DMS114 treated with DMSO at 0.1 percent for 48 hours (cell line): ENCODE data around the gene MCF2L.

ENCODE experiments used
- DNase-seq: peaks from one replicate; lab custom pipeline; 2025; ENCODE audit not compliant: unreplicated experiment; lab: John Stamatoyannopoulos, UW

Gene MCF2L

GRCh38 chr13:112979406-112979902, 10.4 kb downstream of the MCF2L start:
- DNase-seq: no peak

GRCh38 chr13:112980434-112980833, 11.4 kb downstream of the MCF2L start:
- no peak for DNase-seq

- DNase-seq: no peak
Measured at GRCh38 chr13:112981451-112981850, 12.4 kb downstream of the MCF2L start.

GRCh38 chr13:112982281-112983041, 13.4 kb downstream of the MCF2L start:
- no peak for DNase-seq

- no peak for DNase-seq
Measured at GRCh38 chr13:112983042-112983305, 14.0 kb downstream of the MCF2L start.

- no peak for DNase-seq
Measured at GRCh38 chr13:112983428-112984196, 14.6 kb downstream of the MCF2L start.

- no peak for DNase-seq
Measured at GRCh38 chr13:112984501-112984900, 15.5 kb downstream of the MCF2L start.

GRCh38 chr13:112984954-112985802, 16.2 kb downstream of the MCF2L start:
- DNase-seq: no peak

- DNase-seq: no peak
Measured at GRCh38 chr13:112985803-112986408, 16.9 kb downstream of the MCF2L start.

GRCh38 chr13:112986470-112986869, 17.5 kb downstream of the MCF2L start:
- DNase-seq: no peak

- DNase-seq: no peak
Measured at GRCh38 chr13:112986946-112987681, 18.1 kb downstream of the MCF2L start.

- no peak for DNase-seq
Measured at GRCh38 chr13:112987682-112988024, 18.6 kb downstream of the MCF2L start.

GRCh38 chr13:112990783-112991182, 21.8 kb downstream of the MCF2L start:
- DNase-seq: no peak

GRCh38 chr13:112991609-112992008, 22.6 kb downstream of the MCF2L start:
- DNase-seq: no peak

- DNase-seq: no peak
Measured at GRCh38 chr13:112992931-112993680, 24.1 kb downstream of the MCF2L start.

- DNase-seq: no peak
Measured at GRCh38 chr13:112994084-112994780, 25.2 kb downstream of the MCF2L start.

- DNase-seq: no peak
Measured at GRCh38 chr13:112994781-112995355, 25.9 kb downstream of the MCF2L start.

GRCh38 chr13:112995395-112996191, 26.6 kb downstream of the MCF2L start:
- no peak for DNase-seq
